Stimulated activated CD8-positive, alpha-beta memory T cell treated with anti-CD3 and anti-CD28 coated beads, Interleukin-7, amount 100 ng/mL, for 4 hours (primary cell): ENCODE measurements around the gene BAHCC1.
A peak's percentile ranks its signal among the peaks of the same experiment; 100 is the strongest.

Source experiments
- DNase-seq, 2 donors: peaks; one replicate each; pipeline ENCODE4 v3.0.0-alpha.2; 2020; ENCODE audit warnings: low read depth in 2 of 2

BAHCC1 gene

GRCh38 chr17:81480140-81481072 lies 85.1 kb downstream of the BAHCC1 start:
- no peak for DNase-seq

DNA sequence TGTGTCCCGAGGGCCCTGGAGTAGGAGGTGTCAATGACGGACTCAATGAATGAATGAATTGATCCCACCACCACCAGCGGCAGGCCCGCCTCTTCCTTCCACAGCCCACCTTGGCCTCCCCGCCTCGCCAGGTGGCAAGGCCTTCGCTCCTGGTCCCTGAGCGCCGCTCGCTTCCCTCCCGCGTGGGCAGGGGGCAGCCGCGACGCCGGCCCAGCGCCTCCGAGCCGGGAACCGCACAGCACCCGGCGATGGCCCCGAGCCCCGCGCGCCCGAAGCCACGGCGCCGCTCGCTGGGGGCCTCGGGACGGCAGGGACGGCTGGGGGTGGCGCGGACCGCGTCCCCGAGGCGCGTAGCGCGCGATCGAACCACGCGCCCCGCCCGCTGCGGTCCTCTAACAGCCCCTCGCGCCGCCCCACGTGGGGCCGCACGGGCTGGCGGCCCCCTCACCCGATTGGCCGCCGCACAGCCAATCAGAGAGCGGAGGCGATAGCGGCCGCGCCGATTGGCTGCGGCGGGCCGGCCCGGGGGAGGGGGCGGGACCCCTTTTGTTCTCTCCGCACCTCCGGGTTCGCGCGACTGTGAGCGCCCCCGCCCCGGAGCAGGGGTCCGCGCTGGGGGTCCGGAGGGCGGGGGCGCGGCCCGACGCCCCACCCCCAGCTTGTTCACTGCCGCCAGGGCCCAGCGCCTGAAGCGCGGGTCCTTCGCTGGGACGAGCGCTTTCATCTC lies 86.0 kb downstream of the BAHCC1 start:
- peak; percentile 28 to 67 for DNase-seq

DNA sequence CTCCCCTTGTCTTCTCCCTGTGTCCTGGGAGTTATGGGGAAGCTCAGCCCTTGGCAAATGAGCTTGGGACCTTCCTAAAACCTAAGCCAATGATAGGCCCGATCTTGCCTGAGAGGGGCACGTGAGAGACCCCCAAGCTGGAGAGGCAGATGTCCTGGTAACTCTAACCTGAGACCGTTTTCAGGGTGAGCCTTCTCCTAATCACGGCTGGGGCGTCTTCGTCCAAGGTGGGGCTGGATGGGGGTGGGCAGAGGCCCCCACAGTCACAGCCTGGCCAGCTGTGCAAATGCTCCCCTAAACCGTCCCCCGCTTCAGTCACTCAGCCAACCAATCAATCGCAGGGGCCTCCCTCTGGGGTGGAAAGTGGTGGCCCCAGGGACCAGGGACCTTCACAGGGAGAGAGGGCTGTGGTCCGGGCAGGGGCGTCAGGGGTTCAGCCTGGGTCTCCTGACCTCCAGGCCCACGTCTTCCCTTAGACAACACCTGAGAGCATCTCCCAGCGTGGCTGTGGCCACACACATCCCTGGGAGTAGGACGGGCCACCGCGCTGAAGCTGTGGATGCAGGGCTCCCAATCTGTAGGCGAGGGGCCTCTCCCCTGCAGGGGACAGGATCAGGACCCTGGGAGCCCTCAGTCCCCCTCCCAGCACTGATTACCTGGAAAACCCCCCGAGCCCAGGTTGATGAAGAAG lies 86.7 kb downstream of the BAHCC1 start:
- DNase-seq, result no peak

GRCh38 chr17:81482673-81483072 lies 87.4 kb downstream of the BAHCC1 start:
- no peak for DNase-seq

DNA sequence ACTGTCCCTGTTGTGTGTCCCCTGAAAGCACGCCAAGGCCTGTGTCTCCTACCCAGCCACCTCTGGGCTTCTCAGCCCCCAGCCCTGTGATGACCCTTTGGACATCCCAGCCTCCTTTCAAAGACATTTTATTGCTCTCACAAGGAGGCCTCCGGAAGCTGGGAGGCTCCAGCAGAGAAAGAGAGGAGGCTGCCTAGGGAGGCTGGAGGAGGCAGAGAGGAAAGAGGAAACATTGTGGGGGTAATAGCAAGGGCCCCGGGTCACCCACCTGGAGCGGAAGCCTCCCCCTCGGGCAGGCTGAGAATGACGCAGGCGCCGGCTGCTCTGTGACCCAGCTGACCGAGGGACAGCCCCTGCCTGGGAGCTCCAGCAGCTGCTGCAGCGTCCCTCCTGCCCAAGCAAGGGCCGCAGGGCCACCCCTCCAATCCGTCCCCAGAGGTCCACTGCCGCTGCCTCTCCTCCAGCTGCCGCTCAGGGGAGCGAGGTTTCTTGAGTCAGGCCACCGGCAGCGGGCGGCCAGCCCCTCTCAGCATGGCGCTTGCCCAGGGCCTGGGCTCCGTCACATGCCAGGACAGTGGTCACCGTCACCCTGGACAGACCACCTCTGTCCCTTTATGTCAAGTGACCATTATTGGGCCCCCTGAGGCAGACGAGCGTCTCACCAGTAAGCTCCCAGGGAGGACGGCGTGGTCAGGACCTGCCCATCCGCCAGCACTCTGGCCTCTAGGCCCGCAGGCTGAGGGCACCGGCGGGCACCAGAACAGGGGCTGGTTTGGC lies 88.0 kb downstream of the BAHCC1 start:
- no peak for DNase-seq

GRCh38 chr17:81483862-81484194 lies 88.6 kb downstream of the BAHCC1 start:
- no peak for DNase-seq

GRCh38 chr17:81484195-81484979 lies 89.1 kb downstream of the BAHCC1 start:
- DNase-seq, result peak; percentile 64 to 80

DNA sequence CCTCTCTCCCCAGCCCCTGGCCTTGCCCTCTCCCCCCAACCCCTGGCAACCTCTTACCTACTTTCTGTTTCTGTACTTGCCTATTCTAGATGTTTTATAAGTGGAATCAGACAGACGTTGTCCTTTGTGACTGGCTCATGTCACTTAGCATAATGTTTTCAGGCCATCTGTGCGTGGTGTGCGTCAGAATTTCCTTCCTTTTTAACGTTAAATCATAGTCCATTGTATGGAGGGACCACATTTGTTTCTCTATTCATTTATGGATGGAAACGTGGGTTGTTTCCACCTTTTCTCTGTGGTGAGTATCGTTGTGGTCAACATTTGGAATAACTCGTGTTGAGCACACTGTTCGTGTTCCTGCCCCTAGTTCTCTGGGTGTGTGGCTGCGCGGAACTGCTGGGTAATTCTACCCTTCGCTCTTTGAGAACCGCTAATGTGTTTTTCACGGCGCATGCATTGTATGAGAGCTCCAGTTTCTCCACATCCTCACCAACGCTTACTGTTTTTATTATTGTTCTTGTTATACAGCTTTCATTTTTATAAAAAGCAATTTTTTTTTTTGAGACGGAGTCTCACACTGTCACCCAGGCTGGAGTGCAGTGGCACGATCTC lies 91.0 kb downstream of the BAHCC1 start:
- DNase-seq, result no peak

- no peak for DNase-seq
Measured at GRCh38 chr17:81487089-81487486, 91.8 kb downstream of the BAHCC1 start.

GRCh38 chr17:81487487-81488275 lies 92.4 kb downstream of the BAHCC1 start:
- DNase-seq, result peak; percentile 19 to 77

DNA sequence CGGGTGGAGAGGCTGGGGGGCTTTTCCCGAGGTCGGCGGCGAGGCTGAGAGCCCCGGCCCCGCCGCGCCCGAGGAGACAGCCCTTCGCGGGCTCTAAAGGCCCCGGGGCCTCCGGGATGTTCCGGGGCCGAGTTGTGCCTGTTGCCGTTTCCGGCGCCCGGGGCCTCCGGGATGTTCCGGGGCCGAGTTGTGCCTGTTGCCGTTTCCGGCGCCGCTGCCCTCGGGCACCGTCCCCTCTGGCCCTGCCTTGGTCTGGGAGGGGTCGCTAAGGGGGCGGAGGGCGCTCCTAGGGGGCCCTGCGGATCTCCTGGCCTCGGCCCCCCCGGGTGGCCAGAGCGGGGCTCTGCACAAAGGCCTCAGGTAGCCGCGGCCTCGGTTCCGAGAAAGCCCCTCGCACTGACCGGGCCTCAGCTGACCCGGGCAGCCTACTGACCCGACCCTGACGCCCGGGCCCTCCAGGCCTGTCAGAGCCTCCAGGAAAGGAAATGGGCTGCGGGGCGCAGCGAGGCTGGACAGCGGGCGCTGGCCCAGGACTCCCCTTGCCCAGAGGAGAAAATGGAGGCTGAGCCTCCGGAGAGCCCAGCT lies 93.1 kb downstream of the BAHCC1 start:
- DNase-seq, result no peak

DNA sequence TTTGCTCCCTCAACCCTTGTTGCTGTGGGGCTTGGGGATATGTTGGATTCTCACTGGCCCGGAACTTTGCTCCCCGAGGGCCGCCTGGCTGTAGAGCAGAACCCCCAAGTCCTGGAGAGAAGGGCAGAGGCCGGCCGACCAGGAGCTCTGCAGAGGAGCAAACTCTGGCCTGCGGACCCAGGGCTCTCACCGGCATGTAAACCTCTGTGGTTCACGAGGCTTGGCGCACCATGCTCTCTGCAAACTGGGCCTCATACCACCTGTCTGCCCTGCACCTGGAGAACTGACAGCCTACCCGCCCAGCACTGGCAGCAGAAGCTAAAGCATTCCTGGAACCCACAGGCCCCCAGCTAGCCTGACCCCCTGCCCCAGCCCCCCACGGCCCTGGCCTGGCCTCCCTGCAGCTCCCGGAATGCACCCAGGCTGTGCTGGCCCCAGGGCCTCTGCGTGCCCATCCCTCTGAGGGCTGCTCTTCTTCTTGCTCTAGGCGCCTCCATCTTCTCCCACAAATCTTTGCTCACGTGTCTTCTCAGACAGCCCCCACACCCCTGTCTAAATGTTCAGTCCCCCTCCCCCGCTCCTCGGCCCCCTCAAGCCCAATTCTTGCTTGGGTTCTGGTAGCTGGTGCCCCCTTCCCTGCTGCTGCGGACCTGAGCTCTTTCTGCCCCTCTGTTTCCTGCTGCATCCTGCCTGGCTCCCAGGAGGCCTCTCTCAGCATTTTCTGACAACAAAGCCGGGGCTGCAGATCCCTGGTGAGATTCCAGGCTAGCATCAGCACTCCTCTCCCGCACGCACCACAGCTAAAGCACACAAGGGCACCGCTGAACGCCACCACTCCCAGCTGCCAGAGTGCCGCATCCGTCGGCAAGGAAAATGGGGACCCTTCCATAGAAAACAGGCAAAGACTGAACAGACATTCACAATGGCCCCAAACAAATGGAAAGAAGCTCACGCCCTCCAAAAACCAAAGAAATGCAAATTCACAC lies 94.0 kb downstream of the BAHCC1 start:
- no peak for DNase-seq

DNA sequence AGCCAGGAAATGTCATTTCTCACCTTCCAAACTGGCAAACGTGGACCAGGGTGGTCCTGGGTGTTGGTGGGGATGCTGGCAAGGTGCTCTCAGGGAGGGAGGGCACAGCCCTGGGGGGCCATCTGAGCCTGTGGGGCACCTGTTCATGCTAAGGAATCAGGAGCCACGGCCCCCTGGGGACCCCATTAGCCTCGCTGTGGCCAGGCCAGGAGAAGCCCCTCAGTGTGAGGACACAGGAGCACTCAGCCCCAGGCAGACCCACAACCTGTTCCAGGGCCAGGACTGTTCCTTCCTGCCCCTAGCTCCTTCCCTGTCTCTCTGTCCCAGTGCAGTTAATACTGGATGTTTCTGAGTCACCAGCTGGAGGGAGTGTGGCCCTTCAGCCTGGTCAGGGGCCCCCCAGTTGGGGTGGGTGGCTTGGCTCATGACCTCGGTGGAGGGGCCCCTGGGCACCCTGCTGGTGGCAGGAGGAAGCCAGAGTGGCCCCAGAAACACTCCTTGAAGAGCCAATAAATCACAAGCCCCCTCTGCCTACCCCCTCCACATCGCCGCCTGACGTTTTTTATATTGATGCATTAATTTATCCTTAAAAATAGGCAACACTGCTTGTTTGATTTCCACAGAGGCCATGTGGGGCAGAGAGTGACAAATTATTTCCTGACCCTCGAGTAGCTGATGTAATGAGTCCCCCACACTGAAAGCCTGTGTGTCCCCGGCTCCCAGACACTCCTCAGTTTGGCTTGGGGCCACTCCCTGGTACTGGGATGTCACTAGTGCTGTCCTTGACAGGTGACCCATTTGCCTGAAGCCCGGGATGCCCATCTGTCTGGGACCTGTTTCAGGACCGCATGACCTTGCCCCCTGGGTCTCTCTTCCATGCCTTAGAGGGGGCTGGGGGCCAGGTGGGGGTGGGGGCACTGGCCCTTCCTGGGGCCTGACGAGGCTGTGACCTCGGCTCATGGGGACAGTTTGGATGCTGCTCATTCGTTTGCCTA lies 95.0 kb downstream of the BAHCC1 start:
- DNase-seq, result no peak

DNA sequence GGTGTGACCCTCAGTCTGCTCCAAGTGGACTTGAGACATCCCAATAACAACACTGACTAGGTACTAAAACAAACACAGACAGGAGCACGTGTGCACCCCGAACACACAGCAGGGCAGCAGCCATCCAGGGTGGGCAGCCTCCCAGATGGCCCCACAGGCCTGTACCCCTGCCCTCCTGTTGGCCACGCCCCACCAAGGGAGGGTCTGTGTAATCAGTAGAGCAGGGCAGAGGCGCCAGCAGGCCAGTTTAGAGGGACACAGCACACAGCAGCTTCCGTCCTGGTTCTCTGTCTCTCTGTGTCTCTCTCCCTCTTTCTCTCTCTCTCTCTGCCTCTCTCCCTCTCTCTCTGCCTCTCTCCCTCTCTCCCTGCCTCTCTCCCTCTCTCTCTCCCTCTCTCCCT lies 95.9 kb downstream of the BAHCC1 start:
- no peak for DNase-seq

DNA sequence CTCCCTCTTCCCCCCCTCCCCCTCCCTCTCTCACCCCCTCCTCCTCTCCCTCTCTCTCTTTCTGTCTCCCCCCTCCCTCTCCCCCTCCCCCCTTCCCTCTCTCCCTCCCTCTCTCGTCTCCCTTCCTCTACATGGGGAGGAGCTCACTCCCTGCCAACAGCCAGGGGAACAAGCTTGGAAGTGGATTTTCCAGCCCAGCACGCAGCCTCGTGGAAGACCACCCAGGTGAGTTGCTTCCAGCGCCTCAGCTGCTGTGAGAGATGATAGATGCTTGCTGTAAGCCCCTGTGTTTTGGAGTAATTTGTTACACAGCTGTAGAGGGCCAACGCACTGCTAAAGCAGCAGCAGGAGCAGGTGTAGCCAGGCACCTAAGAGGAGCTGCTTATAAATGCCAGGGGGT lies 96.5 kb downstream of the BAHCC1 start:
- no peak for DNase-seq

- DNase-seq, result no peak
Measured at GRCh38 chr17:81492202-81492601, 96.9 kb downstream of the BAHCC1 start.

- no peak for DNase-seq
Measured at GRCh38 chr17:81492706-81493105, 97.4 kb downstream of the BAHCC1 start.
